ENCODE results near the gene SLC25A52. TPM values are rescaled to one million over a fixed set of nuclear protein-coding genes. Genes with fewer than 3 reads are reported as not detected.
"Not testable (repeated sequence)": the region's sequence is repeated elsewhere in the genome, so short reads cannot be mapped to it uniquely, and the experiment has no call there.

SLC25A52 gene
- total RNA-seq, 1 donor from 2014 or later, result not detected

DNA sequence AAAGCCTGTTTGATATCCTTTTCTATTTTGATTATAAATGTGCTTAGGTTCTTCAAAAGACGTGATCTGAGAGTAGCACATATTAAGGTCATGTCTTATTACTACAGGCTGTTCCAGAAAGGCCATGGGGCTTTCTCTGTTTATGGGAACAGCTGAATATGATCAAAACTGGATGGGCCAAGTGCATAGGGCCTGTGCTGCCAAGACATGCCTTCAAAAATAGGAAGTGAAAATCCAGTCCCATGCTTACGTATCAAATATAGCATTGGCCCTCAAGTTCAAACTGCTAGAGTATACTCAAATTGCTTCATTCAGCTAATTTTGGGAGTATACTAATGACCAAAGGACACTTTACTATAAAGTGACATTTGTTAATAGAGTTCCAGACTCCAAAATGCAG is 24.1 kb downstream of the SLC25A52 start:
- H3K36me3 Mint-ChIP-seq (ENCODE audit: unreplicated experiment), result peaks cover 16% of the 10 kb centered on the region
- peaks cover 2% of the 10 kb centered on the region for H3K27me3 Mint-ChIP-seq (ENCODE audit: unreplicated experiment)
- no peak for DNase-seq
- H3K27ac Mint-ChIP-seq (ENCODE audit: unreplicated experiment), result no peak overlapping the region
- TF ChIP-seq, protein P1, sequence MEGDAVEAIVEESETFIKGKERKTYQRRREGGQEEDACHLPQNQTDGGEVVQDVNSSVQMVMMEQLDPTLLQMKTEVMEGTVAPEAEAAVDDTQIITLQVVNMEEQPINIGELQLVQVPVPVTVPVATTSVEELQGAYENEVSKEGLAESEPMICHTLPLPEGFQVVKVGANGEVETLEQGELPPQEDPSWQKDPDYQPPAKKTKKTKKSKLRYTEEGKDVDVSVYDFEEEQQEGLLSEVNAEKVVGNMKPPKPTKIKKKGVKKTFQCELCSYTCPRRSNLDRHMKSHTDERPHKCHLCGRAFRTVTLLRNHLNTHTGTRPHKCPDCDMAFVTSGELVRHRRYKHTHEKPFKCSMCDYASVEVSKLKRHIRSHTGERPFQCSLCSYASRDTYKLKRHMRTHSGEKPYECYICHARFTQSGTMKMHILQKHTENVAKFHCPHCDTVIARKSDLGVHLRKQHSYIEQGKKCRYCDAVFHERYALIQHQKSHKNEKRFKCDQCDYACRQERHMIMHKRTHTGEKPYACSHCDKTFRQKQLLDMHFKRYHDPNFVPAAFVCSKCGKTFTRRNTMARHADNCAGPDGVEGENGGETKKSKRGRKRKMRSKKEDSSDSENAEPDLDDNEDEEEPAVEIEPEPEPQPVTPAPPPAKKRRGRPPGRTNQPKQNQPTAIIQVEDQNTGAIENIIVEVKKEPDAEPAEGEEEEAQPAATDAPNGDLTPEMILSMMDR (IDR thresholded peaks at IDR 0.05; ENCODE audit: partially characterized antibody, unreplicated experiment), result no peak
- no peaks in the 10 kb centered on the region for H3K4me1 Mint-ChIP-seq (ENCODE audit: low read depth, unreplicated experiment)
- H3K4me3 Mint-ChIP-seq (ENCODE audit: unreplicated experiment), result no peak overlapping the region
- no peaks in the 10 kb centered on the region for H3K9me3 Mint-ChIP-seq (ENCODE audit: unreplicated experiment)

GRCh38 chr18:31731628-31732027 is 29.1 kb downstream of the SLC25A52 start:
- Mint-ChIP-seq H3K27me3 (ENCODE audit: unreplicated experiment) (peaks cover 2% of the 10 kb centered on the region), H3K36me3 (ENCODE audit: unreplicated experiment) (no peaks in the 10 kb centered on the region), H3K4me1 (ENCODE audit: low read depth, unreplicated experiment) (no peaks in the 10 kb centered on the region), H3K27ac (ENCODE audit: unreplicated experiment) (no peak overlapping the region), H3K9me3 (ENCODE audit: unreplicated experiment) (no peaks in the 10 kb centered on the region), H3K4me3 (ENCODE audit: unreplicated experiment) (no peak overlapping the region)
- TF ChIP-seq, protein P1 (IDR thresholded peaks at IDR 0.05; ENCODE audit: partially characterized antibody, unreplicated experiment), result no peak
- DNase-seq, result no peak

GRCh38 chr18:31729196-31729595 is 31.5 kb downstream of the SLC25A52 start:
- not testable (repeated sequence) for H3K27me3 Mint-ChIP-seq (ENCODE audit: unreplicated experiment); H3K4me1 Mint-ChIP-seq (ENCODE audit: low read depth, unreplicated experiment); H3K27ac Mint-ChIP-seq (ENCODE audit: unreplicated experiment); H3K36me3 Mint-ChIP-seq (ENCODE audit: unreplicated experiment); H3K9me3 Mint-ChIP-seq (ENCODE audit: unreplicated experiment); H3K4me3 Mint-ChIP-seq (ENCODE audit: unreplicated experiment); DNase-seq

GRCh38 chr18:31723990-31724711 is 36.5 kb downstream of the SLC25A52 start:
- H3K4me1 Mint-ChIP-seq (ENCODE audit: low read depth, unreplicated experiment), result no peaks in the 10 kb centered on the region
- H3K27ac Mint-ChIP-seq (ENCODE audit: unreplicated experiment), result no peak overlapping the region

GRCh38 chr18:31723639-31723989 is 37.1 kb downstream of the SLC25A52 start:
- TF ChIP-seq, protein P1 (IDR thresholded peaks at IDR 0.05; ENCODE audit: partially characterized antibody, unreplicated experiment), result no peak
- no peaks in the 10 kb centered on the region for H3K27me3 Mint-ChIP-seq (ENCODE audit: unreplicated experiment)
- H3K36me3 Mint-ChIP-seq (ENCODE audit: unreplicated experiment), result peaks cover 10% of the 10 kb centered on the region
- H3K9me3 Mint-ChIP-seq (ENCODE audit: unreplicated experiment), result peaks cover 9% of the 10 kb centered on the region
- DNase-seq, result no peak
- no peaks in the 10 kb centered on the region for H3K4me1 Mint-ChIP-seq (ENCODE audit: low read depth, unreplicated experiment)
- no peak overlapping the region for H3K27ac Mint-ChIP-seq (ENCODE audit: unreplicated experiment)
- H3K4me3 Mint-ChIP-seq (ENCODE audit: unreplicated experiment), result no peak overlapping the region

More at GRCh38 chr18:31723990-31724711, 36.5 kb downstream of the SLC25A52 start:
- H3K36me3 Mint-ChIP-seq (ENCODE audit: unreplicated experiment), result peaks cover 6% of the 10 kb centered on the region
- H3K27me3 Mint-ChIP-seq (ENCODE audit: unreplicated experiment), result no peaks in the 10 kb centered on the region
- H3K9me3 Mint-ChIP-seq (ENCODE audit: unreplicated experiment), result peaks cover 9% of the 10 kb centered on the region
- no peak for DNase-seq
- TF ChIP-seq, protein P1 (IDR thresholded peaks at IDR 0.05; ENCODE audit: partially characterized antibody, unreplicated experiment), result no peak
- H3K4me3 Mint-ChIP-seq (ENCODE audit: unreplicated experiment), result no peak overlapping the region
